EH (cell line): ENCODE measurements around the gene ZBTB16.

ENCODE experiments used
- DNase-seq: peaks from one replicate; pipeline ENCODE4 v3.0.0-alpha.2; 2015; ENCODE audit warnings: low read depth

The ZBTB16 gene

GRCh38 chr11:114244726-114245394 lies 185.3 kb downstream of the ZBTB16 start:
- no peak for DNase-seq

- no peak for DNase-seq
These were observed 187.0 kb downstream of the ZBTB16 start for GRCh38 chr11:114246321-114247069.

- no peak for DNase-seq
These were observed 187.7 kb downstream of the ZBTB16 start for GRCh38 chr11:114247070-114247789.

GRCh38 chr11:114250180-114250579 lies 190.7 kb downstream of the ZBTB16 start:
- no peak for DNase-seq

- DNase-seq: no peak
These were observed 191.7 kb downstream of the ZBTB16 start for GRCh38 chr11:114250993-114251814.

GRCh38 chr11:114251815-114252337 lies 192.4 kb downstream of the ZBTB16 start:
- DNase-seq: no peak

- DNase-seq: no peak
These were observed 193.3 kb downstream of the ZBTB16 start for GRCh38 chr11:114252767-114253166.

- DNase-seq: no peak
These were observed 194.3 kb downstream of the ZBTB16 start for GRCh38 chr11:114253771-114254170.

- DNase-seq: no peak
These were observed 195.1 kb downstream of the ZBTB16 start for GRCh38 chr11:114254571-114255146.

- no peak for DNase-seq
These were observed 195.8 kb downstream of the ZBTB16 start for GRCh38 chr11:114255289-114255688.

GRCh38 chr11:114256176-114256966 lies 196.9 kb downstream of the ZBTB16 start:
- no peak for DNase-seq

GRCh38 chr11:114256967-114257286 lies 197.4 kb downstream of the ZBTB16 start:
- DNase-seq: no peak

- DNase-seq: no peak
These were observed 198.4 kb downstream of the ZBTB16 start for GRCh38 chr11:114257621-114258558.

GRCh38 chr11:114258696-114259095 lies 199.2 kb downstream of the ZBTB16 start:
- no peak for DNase-seq

GRCh38 chr11:114259124-114259526 lies 199.6 kb downstream of the ZBTB16 start:
- DNase-seq: no peak

GRCh38 chr11:114259551-114259983 lies 200.1 kb downstream of the ZBTB16 start:
- DNase-seq: no peak

GRCh38 chr11:114260077-114260476 lies 200.6 kb downstream of the ZBTB16 start:
- no peak for DNase-seq

GRCh38 chr11:114260483-114260882 lies 201.0 kb downstream of the ZBTB16 start:
- DNase-seq: no peak

GRCh38 chr11:114261791-114262190 lies 202.3 kb downstream of the ZBTB16 start:
- no peak for DNase-seq
